Left lung (tissue), 10 donors: Measurements from ENCODE around the gene JAKMIP1. TPM values are rescaled to one million over a fixed set of nuclear protein-coding genes. Genes with fewer than 3 reads are reported as not detected.
A peak's percentile ranks its signal among the peaks of the same experiment; 100 is the strongest.

ENCODE experiments used
- ATAC-seq: fragments of 200-7000 bp; cut with Tn5 transposase; one replicate; pipeline ENCODE4 v1.9.1; 2020; ENCODE audit warnings: moderate library complexity
- DNase-seq, 4 donors: peaks; one replicate each; pipeline ENCODE4 v3.0.0-alpha.2; 2013 to 2020
- H3K27ac ChIP-seq, 2 donors: fragments of 200-600 bp; sonication (generic) in 1 of 2; one replicate each; pipeline versions ENCODE4 v1.5.0 to v1.8.0; 2020 to 2021
- H3K27me3 ChIP-seq, 2 donors: fragments of 200-600 bp; sonication (generic) in 1 of 2; one replicate each; pipeline versions ENCODE4 v1.5.0 to v1.8.0; 2020 to 2021
- H3K36me3 ChIP-seq, 2 donors: fragments of 200-600 bp; sonication (generic) in 1 of 2; one replicate each; pipeline versions ENCODE4 v1.5.0 to v1.8.0; 2020 to 2021
- H3K4me1 ChIP-seq, 2 donors: fragments of 200-600 bp; one replicate each; pipeline ENCODE4 v1.8.0; 2021
- H3K4me3 ChIP-seq, 2 donors: fragments of 200-600 bp; sonication (generic) in 1 of 2; one replicate each; pipeline versions ENCODE4 v1.5.0 to v1.8.0; 2020 to 2021; ENCODE audit warnings: mild to moderate bottlenecking in 1 of 2
- H3K9me3 ChIP-seq, 2 donors: fragments of 200-600 bp; sonication (generic) in 1 of 2; one replicate each; pipeline versions ENCODE4 v1.5.0 to v1.8.0; 2020 to 2021
- CTCF ChIP-seq, 2 donors: fragments of 200-600 bp; sonication (generic) in 1 of 2; IDR thresholded peaks; one replicate each; pipeline versions ENCODE4 v1.5.0 to v1.8.0; 2021; ENCODE audit warnings: antibody characterized with exemption in 2 of 2
- intact Hi-C, 2 donors: fragments of 100-400 bp; cut with DNase I; formaldehyde crosslinking; loops; one replicate each; pipeline versions ENCODE4 v1.11.2 to v1.14.2; 2022
- polyA plus RNA-seq, 6 donors: library from polyadenylated mRNA; unstranded; fragments of 120-200 nt; gene quantifications; one replicate each; pipeline ENCODE4 v1.2.1, GENCODE V29; 2013; ENCODE audit not compliant: insufficient read length in 6 of 6
- total RNA-seq, 2 donors: library from RNA; stranded (reverse); fragmentation: NEBNext Ultra II Directional; extraction: Animal tissue kit (Norgen Biotek cat#: 25700); gene quantifications; one replicate each; pipeline ENCODE4 v1.2.1, GENCODE V29; 2021
- donor health status: DM: no; HTN: yes; CAD: no.
- donor health status: DM: no; HTN: no; CAD: no.

JAKMIP1 gene
- total and polyA plus RNA-seq, 8 donors, result 0.13 to 0.79 (median 0.21) TPM; not detected in 1

- peaks cover 0 to 55% of the 10 kb centered on the region in 2 donors for H3K27me3 ChIP-seq
- no peak overlapping the region for H3K27ac ChIP-seq
- DNase-seq, result no peak
- ATAC-seq, result no peak
- TF ChIP-seq CTCF (IDR thresholded peaks at IDR 0.05), result no peak
- intact Hi-C loops, result no loop called here
- H3K9me3 ChIP-seq, result peaks cover 0 to 4% of the 10 kb centered on the region in 2 donors
- H3K36me3 ChIP-seq, result no peaks in the 10 kb centered on the region
- H3K4me3 ChIP-seq, result no peak overlapping the region
- H3K4me1 ChIP-seq, result peaks cover 0 to 7% of the 10 kb centered on the region in 2 donors
Measured at GRCh38 chr4:6204871-6205566, 4.7 kb upstream of the JAKMIP1 start.

- H3K27ac ChIP-seq, result no peak overlapping the region
- H3K4me3 ChIP-seq, result no peak overlapping the region
- TF ChIP-seq CTCF (IDR thresholded peaks at IDR 0.05), result no peak
- H3K4me1 ChIP-seq, result peaks cover 0 to 15% of the 10 kb centered on the region in 2 donors
- intact Hi-C loops, result no loop called here
- ATAC-seq, result no peak
- no peak for DNase-seq
- H3K27me3 ChIP-seq, result peaks cover 5 to 64% of the 10 kb centered on the region in 2 donors
- peaks cover 0 to 4% of the 10 kb centered on the region in 2 donors for H3K9me3 ChIP-seq
- H3K36me3 ChIP-seq, result no peaks in the 10 kb centered on the region
Measured at GRCh38 chr4:6204098-6204497, 3.7 kb upstream of the JAKMIP1 start.

- peaks cover 0 to 4% of the 10 kb centered on the region in 2 donors for H3K9me3 ChIP-seq
- DNase-seq, result no peak
- H3K4me3 ChIP-seq, result no peak overlapping the region
- H3K27ac ChIP-seq, result no peak overlapping the region
- peaks cover 24 to 73% of the 10 kb centered on the region in 2 donors for H3K27me3 ChIP-seq
- peaks cover 0 to 17% of the 10 kb centered on the region in 2 donors for H3K4me1 ChIP-seq
- H3K36me3 ChIP-seq, result no peaks in the 10 kb centered on the region
- ATAC-seq, result no peak
- no peak for TF ChIP-seq CTCF (IDR thresholded peaks at IDR 0.05)
- intact Hi-C loops, result no loop called here
Measured at GRCh38 chr4:6201580-6202091, 1.3 kb upstream of the JAKMIP1 start.

GRCh38 chr4:6200922-6201362, 593 bp upstream of the JAKMIP1 start:
- intact Hi-C loops, result no loop called here
- Histone ChIP-seq H3K27ac (no peak overlapping the region), H3K27me3 (peaks cover 24 to 80% of the 10 kb centered on the region in 2 donors), H3K4me1 (peaks cover 0 to 17% of the 10 kb centered on the region in 2 donors), H3K9me3 (peaks cover 0 to 4% of the 10 kb centered on the region in 2 donors), H3K4me3 (peak overlapping the region in 1 of 2 donors; percentile 46), H3K36me3 (no peaks in the 10 kb centered on the region)
- DNase-seq (no peak), ATAC-seq (peak; percentile 56)
- TF ChIP-seq CTCF (IDR thresholded peaks at IDR 0.05), result no peak

GRCh38 chr4:6199422-6199921, 877 bp downstream of the JAKMIP1 start:
- no peak for ATAC-seq
- peaks cover 0 to 17% of the 10 kb centered on the region in 2 donors for H3K4me1 ChIP-seq
- H3K27me3 ChIP-seq, result peaks cover 24 to 86% of the 10 kb centered on the region in 2 donors
- H3K36me3 ChIP-seq, result no peaks in the 10 kb centered on the region
- intact Hi-C loops, result no loop called here
- peak overlapping the region in 1 of 2 donors; percentile 46 for H3K4me3 ChIP-seq
- peak in 1 of 4 donors; percentile 68 for DNase-seq
- no peak for TF ChIP-seq CTCF (IDR thresholded peaks at IDR 0.05)
- no peak overlapping the region for H3K27ac ChIP-seq
- peaks cover 0 to 4% of the 10 kb centered on the region in 2 donors for H3K9me3 ChIP-seq
